ENCODE results near the gene STAT5A.

STAT5A gene

DNA sequence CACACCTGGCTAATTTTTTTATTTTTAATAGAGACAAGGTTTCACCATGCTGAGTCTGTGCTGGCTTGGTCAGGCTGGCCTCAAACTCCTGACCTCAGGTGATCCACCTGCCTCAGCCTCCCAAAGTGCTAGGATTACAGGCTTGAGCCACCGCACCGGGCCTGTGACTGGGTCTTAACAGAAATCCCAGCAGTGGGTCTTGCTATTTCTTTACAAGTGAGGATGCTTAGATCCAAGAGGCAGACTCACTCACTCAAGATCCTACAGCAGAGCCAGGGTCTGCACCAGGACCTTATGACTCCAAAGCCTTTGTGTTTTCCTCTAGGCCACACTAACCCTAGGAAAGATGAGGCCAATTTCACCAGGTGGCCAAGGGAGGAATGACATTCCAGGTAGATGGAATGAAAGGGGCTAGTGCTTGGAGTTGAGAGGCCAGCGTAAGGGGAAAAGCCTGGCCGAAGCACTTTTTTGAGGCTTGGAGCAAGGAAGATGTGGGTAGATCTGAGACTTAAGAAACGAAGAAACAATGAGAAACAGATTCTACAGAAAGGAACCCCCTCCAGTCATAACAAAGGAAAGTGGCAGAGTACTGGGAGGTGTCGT, 5.7 kb upstream of the STAT5A start:
- TF ChIP-seq, protein P1, sequence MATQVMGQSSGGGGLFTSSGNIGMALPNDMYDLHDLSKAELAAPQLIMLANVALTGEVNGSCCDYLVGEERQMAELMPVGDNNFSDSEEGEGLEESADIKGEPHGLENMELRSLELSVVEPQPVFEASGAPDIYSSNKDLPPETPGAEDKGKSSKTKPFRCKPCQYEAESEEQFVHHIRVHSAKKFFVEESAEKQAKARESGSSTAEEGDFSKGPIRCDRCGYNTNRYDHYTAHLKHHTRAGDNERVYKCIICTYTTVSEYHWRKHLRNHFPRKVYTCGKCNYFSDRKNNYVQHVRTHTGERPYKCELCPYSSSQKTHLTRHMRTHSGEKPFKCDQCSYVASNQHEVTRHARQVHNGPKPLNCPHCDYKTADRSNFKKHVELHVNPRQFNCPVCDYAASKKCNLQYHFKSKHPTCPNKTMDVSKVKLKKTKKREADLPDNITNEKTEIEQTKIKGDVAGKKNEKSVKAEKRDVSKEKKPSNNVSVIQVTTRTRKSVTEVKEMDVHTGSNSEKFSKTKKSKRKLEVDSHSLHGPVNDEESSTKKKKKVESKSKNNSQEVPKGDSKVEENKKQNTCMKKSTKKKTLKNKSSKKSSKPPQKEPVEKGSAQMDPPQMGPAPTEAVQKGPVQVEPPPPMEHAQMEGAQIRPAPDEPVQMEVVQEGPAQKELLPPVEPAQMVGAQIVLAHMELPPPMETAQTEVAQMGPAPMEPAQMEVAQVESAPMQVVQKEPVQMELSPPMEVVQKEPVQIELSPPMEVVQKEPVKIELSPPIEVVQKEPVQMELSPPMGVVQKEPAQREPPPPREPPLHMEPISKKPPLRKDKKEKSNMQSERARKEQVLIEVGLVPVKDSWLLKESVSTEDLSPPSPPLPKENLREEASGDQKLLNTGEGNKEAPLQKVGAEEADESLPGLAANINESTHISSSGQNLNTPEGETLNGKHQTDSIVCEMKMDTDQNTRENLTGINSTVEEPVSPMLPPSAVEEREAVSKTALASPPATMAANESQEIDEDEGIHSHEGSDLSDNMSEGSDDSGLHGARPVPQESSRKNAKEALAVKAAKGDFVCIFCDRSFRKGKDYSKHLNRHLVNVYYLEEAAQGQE (IDR thresholded peaks at IDR 0.05; ENCODE audit: insufficient read depth in 1 of 2, low read depth in 2 of 2, low read length in 2 of 2), result no peak
- TF ChIP-seq FOXP2 (optimal IDR thresholded peaks at IDR 0.05; ENCODE audit: borderline replicate concordance, extremely low read depth, extremely low read length, insufficient read depth), result no peak
- TF ChIP-seq TAF1 (IDR thresholded peaks at IDR 0.05; ENCODE audit: borderline replicate concordance, insufficient read depth, low read length), result no peak
- TF ChIP-seq SIN3A (IDR thresholded peaks at IDR 0.05; ENCODE audit: borderline replicate concordance, insufficient read depth, low read length), result no peak
- TF ChIP-seq POLR2AphosphoS5 (IDR thresholded peaks at IDR 0.05; ENCODE audit: low read depth, low read length), result no peak

DNA sequence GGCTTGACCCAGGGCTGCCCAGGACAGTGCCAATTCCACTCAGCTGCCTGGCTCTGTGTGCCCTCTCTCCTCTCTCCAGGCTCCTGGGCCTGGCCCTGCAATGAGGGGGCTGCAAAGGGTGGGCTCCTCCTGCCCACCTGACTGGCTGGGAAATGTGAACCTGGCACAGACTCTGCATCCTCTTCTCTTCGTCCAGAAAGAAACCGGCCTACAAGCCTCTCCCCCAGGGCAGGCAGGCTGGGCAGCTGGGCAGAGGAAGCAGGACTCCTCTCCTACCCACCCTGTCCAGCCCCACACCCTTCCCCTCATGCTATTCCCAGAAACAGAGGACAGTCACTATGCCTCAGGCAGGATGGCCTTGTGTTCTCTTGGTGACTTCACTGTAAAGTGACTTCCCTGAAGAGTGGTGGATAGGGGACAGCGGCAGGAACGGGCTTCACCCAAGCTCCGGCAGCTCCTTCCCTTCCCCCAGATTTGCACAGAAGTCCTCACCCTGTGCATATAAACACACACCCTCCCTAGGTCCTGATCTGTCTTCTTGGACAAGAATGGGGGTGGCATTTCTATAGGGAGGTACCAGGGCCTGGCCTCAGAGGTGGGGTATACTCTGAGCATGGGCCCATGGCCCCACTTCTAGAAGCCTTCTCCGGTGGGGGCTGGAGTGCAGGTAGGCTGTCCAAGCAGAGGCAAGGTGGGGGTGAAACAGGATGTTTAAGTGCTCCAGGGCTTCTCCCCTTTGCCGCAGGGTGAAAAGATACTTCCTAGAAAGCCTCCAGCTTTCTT, 4.9 kb upstream of the STAT5A start:
- TF ChIP-seq FOXP2 (optimal IDR thresholded peaks at IDR 0.05; ENCODE audit: borderline replicate concordance, extremely low read depth, extremely low read length, insufficient read depth) (no peak), SIN3A (IDR thresholded peaks at IDR 0.05; ENCODE audit: borderline replicate concordance, insufficient read depth, low read length) (no peak), TAF1 (IDR thresholded peaks at IDR 0.05; ENCODE audit: borderline replicate concordance, insufficient read depth, low read length) (no peak), POLR2AphosphoS5 (IDR thresholded peaks at IDR 0.05; ENCODE audit: low read depth, low read length) (no peak)
- TF ChIP-seq, protein P1 (IDR thresholded peaks at IDR 0.05; ENCODE audit: insufficient read depth in 1 of 2, low read depth in 2 of 2, low read length in 2 of 2), result no peak

DNA sequence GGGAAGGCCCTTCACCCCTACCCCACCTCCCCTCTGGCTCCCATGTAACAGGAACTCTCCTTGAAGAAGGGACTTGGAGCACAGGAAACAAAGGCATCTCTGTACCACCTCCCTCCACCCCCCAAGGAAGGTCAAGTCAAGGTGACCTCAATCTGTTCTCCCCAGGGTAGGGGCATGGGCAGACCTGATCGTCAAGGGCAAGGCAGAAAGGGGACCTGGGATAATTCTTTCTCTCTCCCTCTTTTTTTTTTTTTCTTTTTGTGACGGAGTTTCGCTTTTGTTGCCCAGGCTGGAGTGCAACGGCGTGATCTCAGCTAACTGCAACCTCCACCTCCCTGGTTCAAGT, 4.3 kb upstream of the STAT5A start:
- TF ChIP-seq SIN3A (IDR thresholded peaks at IDR 0.05; ENCODE audit: borderline replicate concordance, insufficient read depth, low read length) (no peak), TAF1 (IDR thresholded peaks at IDR 0.05; ENCODE audit: borderline replicate concordance, insufficient read depth, low read length) (no peak), FOXP2 (optimal IDR thresholded peaks at IDR 0.05; ENCODE audit: borderline replicate concordance, extremely low read depth, extremely low read length, insufficient read depth) (no peak)
- TF ChIP-seq, protein P1 (IDR thresholded peaks at IDR 0.05; ENCODE audit: insufficient read depth in 1 of 2, low read depth in 2 of 2, low read length in 2 of 2), result no peak

DNA sequence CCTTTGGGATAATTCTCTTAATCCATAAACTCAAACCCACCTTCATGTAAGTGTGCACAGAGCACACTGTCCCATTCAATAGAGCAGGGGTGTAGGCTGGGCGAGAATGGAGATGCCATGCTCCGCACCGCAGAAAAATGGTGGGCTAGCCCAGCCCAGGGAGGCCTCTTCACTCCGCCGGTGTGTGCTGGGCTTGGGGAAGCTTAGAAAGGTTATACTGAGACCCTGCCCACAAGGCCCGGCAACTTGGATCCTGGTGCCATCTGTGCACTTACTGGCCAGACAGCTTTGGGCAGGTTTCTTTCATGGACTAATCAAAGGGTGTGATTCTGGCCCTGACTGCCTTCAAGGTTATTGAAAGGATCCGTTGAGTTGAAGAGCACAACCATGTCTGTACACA, 3.7 kb upstream of the STAT5A start:
- TF ChIP-seq FOXP2 (optimal IDR thresholded peaks at IDR 0.05; ENCODE audit: borderline replicate concordance, extremely low read depth, extremely low read length, insufficient read depth) (no peak), POLR2AphosphoS5 (IDR thresholded peaks at IDR 0.05; ENCODE audit: low read depth, low read length) (no peak), SIN3A (IDR thresholded peaks at IDR 0.05; ENCODE audit: borderline replicate concordance, insufficient read depth, low read length) (no peak), TAF1 (IDR thresholded peaks at IDR 0.05; ENCODE audit: borderline replicate concordance, insufficient read depth, low read length) (no peak)
- TF ChIP-seq, protein P1 (IDR thresholded peaks at IDR 0.05; ENCODE audit: insufficient read depth in 1 of 2, low read depth in 2 of 2, low read length in 2 of 2), result no peak

Data from PFSK-1 (cell line).